Limb (tissue), 2 donors: Measurements from ENCODE around the gene AIDA.
"Not testable (repeated sequence)": the region's sequence is repeated elsewhere in the genome, so short reads cannot be mapped to it uniquely, and the experiment has no call there.

Experiments used
- DNase-seq, 2 donors: peaks; one replicate each; pipeline ENCODE4 v3.0.0-alpha.2; 2016; ENCODE audit errors: extremely low spot score in 2 of 2

The AIDA gene, protein sequence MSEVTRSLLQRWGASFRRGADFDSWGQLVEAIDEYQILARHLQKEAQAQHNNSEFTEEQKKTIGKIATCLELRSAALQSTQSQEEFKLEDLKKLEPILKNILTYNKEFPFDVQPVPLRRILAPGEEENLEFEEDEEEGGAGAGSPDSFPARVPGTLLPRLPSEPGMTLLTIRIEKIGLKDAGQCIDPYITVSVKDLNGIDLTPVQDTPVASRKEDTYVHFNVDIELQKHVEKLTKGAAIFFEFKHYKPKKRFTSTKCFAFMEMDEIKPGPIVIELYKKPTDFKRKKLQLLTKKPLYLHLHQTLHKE

GRCh38 chr1:222712253-222713090 is at the start of gene AIDA, which contains the start of gene BROX:
AIDA (minus strand) TSS chr1:222712491; CDS start chr1:222712317, 174 bp downstream.
BROX (plus strand) TSS chr1:222712564; CDS start chr1:222715700, 3,136 bp downstream.
- peak; percentile 90 to 98 for DNase-seq

DNA sequence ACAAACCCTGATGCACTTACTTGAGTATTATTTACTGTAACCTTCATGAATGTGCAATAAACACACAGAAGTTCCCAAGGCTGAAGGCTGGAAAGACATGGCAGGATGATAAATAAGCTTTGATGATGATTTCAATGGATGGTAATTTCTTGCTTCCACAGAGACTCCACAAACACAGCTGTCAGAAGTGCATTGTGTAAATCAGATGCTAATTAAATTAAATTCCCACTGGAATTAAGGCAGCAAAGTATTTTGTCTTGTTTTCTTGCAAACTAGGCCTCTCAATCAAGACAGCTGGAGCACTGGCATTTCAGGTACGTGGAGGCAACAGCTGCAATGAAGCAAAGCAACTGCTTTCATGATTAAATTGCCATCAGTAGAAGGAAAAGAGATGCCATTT is 48.8 kb upstream of the AIDA start:
- DNase-seq = no peak

DNA sequence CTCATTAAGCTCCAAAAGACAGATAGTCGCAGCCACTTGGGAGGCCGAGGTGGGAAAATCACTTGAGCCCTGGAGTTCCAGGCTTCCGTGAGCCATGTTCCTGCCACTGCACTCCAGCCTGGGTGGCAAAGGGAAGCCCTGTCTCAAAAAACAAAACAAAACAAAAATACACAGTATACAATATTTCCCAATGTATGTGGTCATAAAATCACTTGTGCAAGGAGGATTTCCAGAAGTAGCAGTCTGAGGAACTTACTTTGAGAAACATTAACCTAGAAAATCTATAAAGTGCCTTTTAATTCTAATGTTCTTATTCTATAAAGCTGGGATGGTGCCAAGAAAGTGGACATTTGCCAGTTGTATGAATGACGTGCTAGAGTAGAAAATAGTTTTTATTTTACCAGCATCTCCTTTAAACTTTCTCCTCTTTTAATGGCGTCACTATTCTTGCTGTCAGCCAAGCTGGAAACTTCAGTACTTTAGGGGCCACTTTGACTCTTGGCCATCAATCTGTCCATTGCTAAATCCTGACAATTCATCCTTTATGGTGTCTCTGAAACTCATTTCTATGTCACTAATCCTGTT is 47.3 kb upstream of the AIDA start:
- DNase-seq = no peak

DNA sequence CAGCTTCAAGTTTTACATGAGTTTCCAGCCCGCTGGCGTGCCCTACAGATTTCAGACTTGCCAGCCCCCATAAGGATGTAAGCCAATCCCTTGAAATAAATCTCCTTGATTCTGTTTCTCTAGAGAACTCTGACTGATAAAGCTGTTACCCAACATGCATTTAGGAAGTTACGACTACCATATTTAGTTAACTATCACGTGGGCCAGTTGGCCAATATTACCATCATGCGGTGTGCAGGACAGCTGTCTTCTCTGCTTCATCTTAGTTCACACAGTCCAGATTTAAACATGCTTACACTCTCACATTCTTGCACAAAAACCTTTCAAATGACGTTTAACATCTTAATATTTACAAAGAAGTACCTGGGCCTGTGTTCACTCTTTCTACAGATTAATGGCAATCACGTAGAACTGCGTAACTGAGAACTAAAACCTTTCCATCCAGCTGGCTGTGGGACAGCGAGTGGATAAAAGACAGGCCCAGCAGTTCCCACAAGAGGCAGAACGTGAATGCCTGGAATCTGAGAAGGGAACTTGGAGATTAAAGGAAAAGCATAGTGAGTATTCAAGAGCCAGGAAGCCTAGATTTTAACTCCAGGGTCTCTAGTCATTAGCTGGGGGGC is 45.5 kb upstream of the AIDA start:
- DNase-seq = peak; percentile 48 to 72

GRCh38 chr1:222754366-222755139 is 42.3 kb upstream of the AIDA start:
- peak in 1 of 2 donors; percentile 39 for DNase-seq

DNA sequence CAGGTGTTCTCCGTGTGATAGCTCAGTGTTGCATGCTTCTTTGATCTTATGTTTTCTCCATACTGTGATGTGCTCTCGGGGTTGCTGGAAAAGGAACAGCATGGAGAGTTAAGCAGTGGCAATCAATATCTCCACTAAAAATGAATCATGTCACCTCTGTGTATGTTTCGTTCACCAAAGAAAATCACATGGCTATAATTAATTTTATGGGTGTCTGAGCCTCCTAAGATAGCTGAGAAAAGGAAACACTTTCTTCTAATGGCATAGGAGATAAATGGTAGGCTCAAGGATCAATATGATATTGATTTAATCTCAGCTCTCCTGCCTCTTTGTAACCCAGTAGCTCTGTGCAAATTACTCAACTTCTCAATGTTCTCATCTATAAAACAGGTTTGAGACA is 39.0 kb upstream of the AIDA start:
- no peak for DNase-seq

GRCh38 chr1:222750651-222751050 is 38.4 kb upstream of the AIDA start:
- DNase-seq = no peak

DNA sequence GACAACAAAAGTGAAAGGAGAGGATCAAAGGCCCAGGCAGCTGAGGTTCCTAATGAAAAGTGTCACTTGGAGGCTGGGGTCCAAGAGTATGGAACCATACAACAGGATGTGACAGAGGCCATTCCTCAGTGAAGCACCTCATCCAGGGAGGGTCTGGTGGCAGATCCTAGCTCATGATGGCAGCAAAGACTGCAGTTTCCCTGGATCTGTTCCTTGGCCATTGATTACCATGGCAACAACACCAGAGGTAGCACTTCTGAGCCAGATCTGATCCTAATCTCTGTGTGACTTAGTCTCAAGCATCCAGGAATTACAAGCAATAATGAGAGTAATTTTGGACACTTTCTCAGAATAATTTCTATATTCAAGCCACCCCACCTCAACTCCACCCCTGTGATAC is 37.6 kb upstream of the AIDA start:
- DNase-seq = no peak

DNA sequence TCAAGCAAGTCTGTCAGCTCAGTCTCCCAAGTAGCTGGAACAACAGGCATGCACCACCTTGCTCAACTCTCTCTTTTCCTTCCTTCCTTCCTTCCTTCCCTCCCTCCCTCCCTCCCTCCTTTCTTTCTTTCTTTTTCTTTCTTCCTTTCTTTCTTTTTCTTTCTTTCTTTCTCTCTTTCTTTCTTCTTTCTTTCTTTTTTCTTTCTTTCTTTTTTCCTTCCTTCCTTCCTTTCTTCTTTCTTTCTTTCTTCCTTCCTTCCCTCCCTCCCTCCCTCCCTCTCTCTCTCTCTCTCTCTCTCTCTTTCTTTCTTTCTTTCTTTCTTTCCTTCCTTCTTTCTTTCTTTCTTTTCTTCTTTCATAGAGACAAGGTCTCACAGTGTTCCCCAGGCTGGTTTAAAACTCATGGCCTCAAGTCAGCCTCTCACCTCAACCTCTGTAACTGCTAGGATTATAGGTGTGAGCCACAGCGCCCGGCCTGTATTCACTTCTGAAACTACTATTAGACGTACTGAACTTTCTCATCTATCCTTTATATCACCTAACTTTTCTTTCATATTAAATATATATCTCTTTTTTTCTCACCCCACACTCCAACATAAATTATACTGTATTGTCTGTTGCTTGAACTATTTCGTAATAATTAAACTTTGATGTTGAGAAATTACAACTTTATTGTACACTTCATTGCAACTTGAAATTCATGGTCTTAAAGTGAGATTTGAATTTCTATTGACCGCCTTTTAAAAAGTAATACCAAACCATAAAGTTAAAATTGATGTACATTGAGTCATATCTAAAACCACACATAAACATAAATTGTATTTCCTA is 29.6 kb upstream of the AIDA start:
- not testable (repeated sequence) for DNase-seq

DNA sequence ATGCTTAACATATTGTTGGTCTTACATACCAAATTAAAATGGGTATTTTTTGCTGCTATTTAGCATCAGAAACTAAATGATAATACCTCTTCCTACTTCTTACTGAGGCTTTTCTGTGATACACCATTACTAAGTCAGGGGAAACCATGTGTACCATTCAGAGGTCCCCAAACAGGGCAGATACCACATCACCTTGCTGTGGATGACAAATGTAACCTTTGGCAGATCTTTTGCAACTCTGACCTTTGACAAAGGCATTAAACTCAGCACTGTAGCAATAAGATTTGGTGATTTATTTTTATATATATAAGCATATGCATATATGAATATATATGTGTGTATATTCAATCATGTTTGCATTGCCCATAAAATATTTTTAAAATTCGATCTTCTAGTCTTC is 27.6 kb upstream of the AIDA start:
- DNase-seq = no peak

GRCh38 chr1:222739465-222739864 is 27.2 kb upstream of the AIDA start:
- no peak for DNase-seq

- no peak for DNase-seq
Observed at GRCh38 chr1:222736972-222737371, 24.7 kb upstream of the AIDA start, which contains the start of gene FAM177B. FAM177B (plus strand) TSS chr1:222737202; CDS start chr1:222746546, 9,344 bp downstream.

DNA sequence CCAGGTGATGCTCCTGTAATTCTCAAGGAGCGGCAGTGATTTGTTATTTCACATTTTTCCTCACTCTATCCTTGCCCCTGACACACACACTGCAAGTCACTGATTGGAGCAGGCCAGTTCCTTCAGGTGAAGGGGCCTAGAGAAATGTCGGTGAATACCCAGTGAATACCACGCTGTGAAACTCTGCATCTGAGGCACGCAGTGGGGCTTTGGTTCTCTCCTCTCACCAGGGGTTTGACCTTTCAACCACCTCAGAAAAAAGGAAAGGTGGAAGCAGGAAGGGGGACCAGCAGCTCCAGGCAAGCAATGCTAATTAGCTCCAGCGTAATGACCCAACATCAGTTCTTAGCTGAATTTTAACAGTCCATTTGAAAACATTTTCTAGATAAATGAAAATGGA is 24.2 kb upstream of the AIDA start:
- no peak for DNase-seq

- no peak for DNase-seq
Observed at GRCh38 chr1:222734740-222735139, 22.4 kb upstream of the AIDA start.

GRCh38 chr1:222732216-222733159 is 20.2 kb upstream of the AIDA start:
- DNase-seq = no peak

- DNase-seq = no peak
Observed at GRCh38 chr1:222730866-222731265, 18.6 kb upstream of the AIDA start.

DNA sequence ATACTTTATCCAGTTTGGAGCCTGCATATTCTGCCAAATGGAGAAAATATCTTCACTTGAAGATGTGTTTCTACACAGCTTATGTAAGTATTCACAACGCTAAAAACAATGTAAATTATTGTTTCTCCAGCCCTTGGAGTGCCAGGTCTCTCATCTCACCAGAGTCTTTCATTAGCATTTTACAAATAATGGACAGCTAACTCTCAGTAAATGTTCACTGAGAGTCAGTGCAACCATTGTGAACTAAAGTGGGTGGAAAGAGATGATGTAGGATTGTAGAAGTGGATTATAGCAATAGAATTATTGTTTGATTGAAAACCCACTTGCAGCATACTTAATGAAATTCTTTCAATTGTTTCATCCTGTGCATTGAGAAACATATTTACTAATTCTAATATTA is 16.5 kb upstream of the AIDA start:
- no peak for DNase-seq

DNA sequence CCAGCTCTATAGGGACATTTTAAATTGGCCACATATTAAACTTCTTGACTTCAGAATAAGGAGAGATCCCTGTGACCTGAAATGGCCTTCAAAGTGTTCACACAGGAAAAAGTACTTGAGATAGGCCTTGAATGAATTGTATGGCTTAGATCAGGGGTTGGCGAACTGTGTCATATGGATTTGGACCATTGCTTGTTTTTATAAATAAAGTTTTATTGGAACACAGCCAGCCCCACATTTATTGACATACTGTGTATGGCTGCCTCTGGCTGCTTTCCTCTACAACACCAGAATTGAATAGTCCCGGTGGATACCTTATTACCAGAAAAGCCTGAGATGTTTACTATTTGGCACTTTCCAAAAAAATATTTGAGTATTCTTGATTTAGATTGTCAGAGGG is 4.1 kb upstream of the AIDA start:
- DNase-seq = no peak
